Activated CD4-positive, CD25-positive, alpha-beta regulatory T cell treated with anti-CD3 and anti-CD28 coated beads, Interleukin-2, amount 50 U/mL, for 24 hours (primary cell): ENCODE data around the gene MARCHF7.
"Not testable (repeated sequence)": the region's sequence is repeated elsewhere in the genome, so short reads cannot be mapped to it uniquely, and the experiment has no call there.

Experiments
- ATAC-seq, 2 donors: fragments of 150-1000 bp; cut with Tn5 transposase; one replicate each; pipeline ENCODE4 v1.10.0; 2021; ENCODE audit warnings: mild to moderate bottlenecking in 1 of 2, moderate library complexity in 1 of 2

MARCHF7 gene

GRCh38 chr2:159716857-159717256, 4.6 kb downstream of the MARCHF7 start:
- no peak for ATAC-seq

GRCh38 chr2:159720676-159721075, 8.4 kb downstream of the MARCHF7 start:
- ATAC-seq, result no peak

GRCh38 chr2:159722580-159722979, 10.3 kb downstream of the MARCHF7 start:
- no peak for ATAC-seq

- not testable (repeated sequence) for ATAC-seq
Measured at GRCh38 chr2:159724795-159725572, 12.7 kb downstream of the MARCHF7 start.

GRCh38 chr2:159725713-159726112, 13.4 kb downstream of the MARCHF7 start:
- ATAC-seq, result no peak

GRCh38 chr2:159728629-159729028, 16.3 kb downstream of the MARCHF7 start:
- no peak for ATAC-seq

- ATAC-seq, result no peak
Measured at GRCh38 chr2:159735648-159736047, 23.3 kb downstream of the MARCHF7 start.

GRCh38 chr2:159736048-159736447, 23.7 kb downstream of the MARCHF7 start:
- no peak for ATAC-seq

GRCh38 chr2:159737292-159737916, 25.1 kb downstream of the MARCHF7 start:
- no peak for ATAC-seq

GRCh38 chr2:159737917-159738296, 25.6 kb downstream of the MARCHF7 start:
- ATAC-seq, result no peak

GRCh38 chr2:159738509-159739390, 26.4 kb downstream of the MARCHF7 start:
- no peak for ATAC-seq

- no peak for ATAC-seq
Measured at GRCh38 chr2:159742846-159743245, 30.5 kb downstream of the MARCHF7 start.

GRCh38 chr2:159744363-159744762, 32.1 kb downstream of the MARCHF7 start:
- no peak for ATAC-seq

- not testable (repeated sequence) for ATAC-seq
Measured at GRCh38 chr2:159745237-159745636, 32.9 kb downstream of the MARCHF7 start.

GRCh38 chr2:159748089-159748488, 35.8 kb downstream of the MARCHF7 start:
- ATAC-seq, result no peak

GRCh38 chr2:159750873-159751272, 38.6 kb downstream of the MARCHF7 start:
- no peak for ATAC-seq

GRCh38 chr2:159753797-159754196, 41.5 kb downstream of the MARCHF7 start:
- no peak for ATAC-seq

- no peak for ATAC-seq
Measured at GRCh38 chr2:159755014-159755413, 42.7 kb downstream of the MARCHF7 start.

GRCh38 chr2:159755788-159756187, 43.5 kb downstream of the MARCHF7 start:
- ATAC-seq, result peak; percentile 100

- ATAC-seq, result no peak
Measured at GRCh38 chr2:159758239-159758638, 45.9 kb downstream of the MARCHF7 start.

- ATAC-seq, result no peak
Measured at GRCh38 chr2:159758686-159759085, 46.4 kb downstream of the MARCHF7 start.

GRCh38 chr2:159759577-159759976, 47.3 kb downstream of the MARCHF7 start:
- no peak for ATAC-seq

- ATAC-seq, result no peak
Measured at GRCh38 chr2:159760326-159760725, 48.0 kb downstream of the MARCHF7 start.
